Natural killer cell (primary cell): ENCODE measurements around the gene EPHA2. TPM values are rescaled to one million over a fixed set of nuclear protein-coding genes. Genes with fewer than 3 reads are reported as not detected.

Source experiments
- ATAC-seq, 3 donors: fragments of 150-1000 bp in 2 of 3; fragments of 200-7000 bp in 1 of 3; cut with Tn5 transposase; 1 replicate in 1 of 3; 2 replicates in 2 of 3; pipeline ENCODE4 v1.10.0; 2021; ENCODE audit warnings: mild to moderate bottlenecking in 2 of 3, moderate library complexity in 2 of 3
- DNase-seq, 2 donors: peaks; one replicate each; pipeline versions ENCODE4 v3.0.0 to v3.0.0-alpha.2; 2013 to 2021; ENCODE audit warnings: mixed read lengths in 1 of 2
- H3K27ac ChIP-seq: one replicate; pipeline ENCODE4 v1.5.1; 2013; ENCODE audit warnings: mild to moderate bottlenecking, low read length
- H3K27me3 ChIP-seq: one replicate; pipeline ENCODE4 v1.6.1; 2013; ENCODE audit warnings: low read length; ENCODE audit not compliant: control insufficient read depth, insufficient read depth
- H3K36me3 ChIP-seq: one replicate; pipeline ENCODE4 v1.6.1; 2013; ENCODE audit warnings: low read length; ENCODE audit not compliant: control insufficient read depth, insufficient read depth
- H3K4me1 ChIP-seq: one replicate; pipeline ENCODE4 v1.6.1; 2013; ENCODE audit warnings: low read length; ENCODE audit not compliant: control insufficient read depth, insufficient read depth
- H3K4me3 ChIP-seq: one replicate; pipeline ENCODE4 v1.5.1; 2013; ENCODE audit warnings: low read length
- H3K9me3 ChIP-seq: one replicate; pipeline ENCODE4 v1.6.1; 2013; ENCODE audit warnings: low read length; ENCODE audit not compliant: control insufficient read depth, insufficient read depth
- H3K27ac Mint-ChIP-seq, 2 donors: one replicate each; pipeline ENCODE4 v1.8.0; 2022; ENCODE audit warnings: mild to moderate bottlenecking in 2 of 2, mixed read lengths in 2 of 2, moderate library complexity in 1 of 2
- H3K27me3 Mint-ChIP-seq, 2 donors: one replicate each; pipeline ENCODE4 v1.8.0; 2022; ENCODE audit warnings: low read depth in 2 of 2, mixed read lengths in 2 of 2
- H3K36me3 Mint-ChIP-seq: one replicate; pipeline ENCODE4 v1.8.0; 2022; ENCODE audit warnings: mixed read lengths
- H3K4me1 Mint-ChIP-seq, 2 donors: one replicate each; pipeline ENCODE4 v1.8.0; 2022; ENCODE audit warnings: mixed read lengths in 2 of 2
- H3K4me3 Mint-ChIP-seq: one replicate; pipeline ENCODE4 v1.8.0; 2022; ENCODE audit warnings: mild to moderate bottlenecking, moderate library complexity, mixed read lengths
- H3K9me3 Mint-ChIP-seq, 2 donors: one replicate each; pipeline ENCODE4 v1.8.0; 2022; ENCODE audit warnings: mixed read lengths in 2 of 2
- CTCF ChIP-seq: fragments of 200-600 bp; IDR thresholded peaks from one replicate; pipeline ENCODE4 v1.8.0; 2022; ENCODE audit warnings: antibody characterized with exemption
- WGBS: methylation state at CpG from one replicate; pipeline ENCODE4 v1.1.7; 2013; ENCODE audit warnings: missing lambda C conversion rate; ENCODE audit not compliant: insufficient coverage; 5-methylcytosine and 5-hydroxymethylcytosine counted together
- intact Hi-C: fragments of 100-400 bp; cut with micrococcal nuclease; formaldehyde crosslinking; loops from one replicate; pipeline ENCODE4 v1.14.2; 2022
- total RNA-seq, 4 donors: library from RNA; stranded (reverse); fragments of 120-200 nt in 1 of 4; gene quantifications; one replicate each; pipeline versions ENCODE4 v1.2.3 to v1.2.4, GENCODE V29; 2013 to 2022

EPHA2 gene
- total RNA-seq, 3 donors from 2014 or later (not counting 1 experiment from before 2014, with no cell fraction given), result 0.13 TPM; not detected in 2

- Mint-ChIP-seq H3K9me3 (no peaks in the 10 kb centered on the region), H3K4me1 (peaks cover 0 to 11% of the 10 kb centered on the region in 2 donors), H3K27ac (no peak overlapping the region), H3K36me3 (no peaks in the 10 kb centered on the region), H3K27me3 (peaks cover 0 to 14% of the 10 kb centered on the region in 2 donors), H3K4me3 (no peak overlapping the region)
- H3K36me3 ChIP-seq, result no peaks in the 10 kb centered on the region
- WGBS, result 83% methylated on average over 17 of the region's 17 CpGs
- intact Hi-C loops, result no loop called here
- H3K9me3 ChIP-seq, result no peaks in the 10 kb centered on the region
- H3K27me3 ChIP-seq, result peaks cover 2% of the 10 kb centered on the region
- no peak for TF ChIP-seq CTCF
- no peak overlapping the region for H3K27ac ChIP-seq
- H3K4me3 ChIP-seq, result no peak overlapping the region
- DNase-seq, result no peak
- peak in 1 of 3 donors; percentile 1 for ATAC-seq
- no peaks in the 10 kb centered on the region for H3K4me1 ChIP-seq
These were observed 67.4 kb downstream of the EPHA2 start for GRCh38 chr1:16088351-16088911.

- Histone ChIP-seq H3K4me3 (no peak overlapping the region), H3K27me3 (peaks cover 2% of the 10 kb centered on the region), H3K9me3 (no peaks in the 10 kb centered on the region), H3K27ac (no peak overlapping the region), H3K36me3 (no peaks in the 10 kb centered on the region), H3K4me1 (no peaks in the 10 kb centered on the region)
- no peaks in the 10 kb centered on the region for H3K36me3 Mint-ChIP-seq
- peaks cover 0 to 14% of the 10 kb centered on the region in 2 donors for H3K27me3 Mint-ChIP-seq
- TF ChIP-seq CTCF, result no peak
- ATAC-seq, result no peak
- intact Hi-C loops, result no loop called here
- peaks cover 0 to 11% of the 10 kb centered on the region in 2 donors for H3K4me1 Mint-ChIP-seq
- no peak overlapping the region for H3K27ac Mint-ChIP-seq
- no peak overlapping the region for H3K4me3 Mint-ChIP-seq
- 89% methylated on average over 4 of the region's 7 CpGs for WGBS
- H3K9me3 Mint-ChIP-seq, result no peaks in the 10 kb centered on the region
- DNase-seq, result no peak
These were observed 68.1 kb downstream of the EPHA2 start for GRCh38 chr1:16087733-16088132.

GRCh38 chr1:16085522-16085921 lies 70.3 kb downstream of the EPHA2 start:
- H3K27me3 ChIP-seq, result peaks cover 2% of the 10 kb centered on the region
- no peaks in the 10 kb centered on the region for H3K9me3 Mint-ChIP-seq

More at GRCh38 chr1:16085522-16085921, 70.3 kb downstream of the EPHA2 start:
- intact Hi-C loops, result no loop called here
- ATAC-seq (no peak), DNase-seq (no peak)
- H3K4me3 Mint-ChIP-seq, result no peak overlapping the region
- H3K27me3 Mint-ChIP-seq, result peaks cover 0 to 10% of the 10 kb centered on the region in 2 donors
- no peak overlapping the region for H3K27ac ChIP-seq
- 48% methylated on average over 6 of the region's 6 CpGs for WGBS
- H3K27ac Mint-ChIP-seq, result no peak overlapping the region
- peaks cover 0 to 6% of the 10 kb centered on the region in 2 donors for H3K4me1 Mint-ChIP-seq
- no peaks in the 10 kb centered on the region for H3K36me3 ChIP-seq
- H3K9me3 ChIP-seq, result no peaks in the 10 kb centered on the region
- no peak for TF ChIP-seq CTCF
- no peak overlapping the region for H3K4me3 ChIP-seq
- H3K4me1 ChIP-seq, result peaks cover 3% of the 10 kb centered on the region
- no peaks in the 10 kb centered on the region for H3K36me3 Mint-ChIP-seq
